Activated CD8-positive, alpha-beta memory T cell treated with anti-CD3 and anti-CD28 coated beads, Interleukin-2, amount 50 U/mL, for 24 hours (primary cell): ENCODE data around the gene CD9.
"Not testable (repeated sequence)": the region's sequence is repeated elsewhere in the genome, so short reads cannot be mapped to it uniquely, and the experiment has no call there.

Source experiments
- DNase-seq: peaks from one replicate; pipeline ENCODE4 v3.0.0-alpha.2; 2020; ENCODE audit errors: extremely low read depth

The CD9 gene

GRCh38 chr12:6200256-6201212 is at the start of gene CD9:
CD9 (plus strand) TSS chr12:6200400; CDS start chr12:6200500, 100 bp downstream.
- DNase-seq, result no peak

GRCh38 chr12:6154730-6155459 is 45.3 kb upstream of the CD9 start:
- no peak for DNase-seq

GRCh38 chr12:6157482-6157881 is 42.7 kb upstream of the CD9 start:
- DNase-seq, result no peak

GRCh38 chr12:6158255-6158654 is 41.9 kb upstream of the CD9 start:
- DNase-seq, result no peak

GRCh38 chr12:6158749-6159148 is 41.5 kb upstream of the CD9 start:
- DNase-seq, result no peak

- not testable (repeated sequence) for DNase-seq
These were observed 40.8 kb upstream of the CD9 start for GRCh38 chr12:6159166-6160011.

GRCh38 chr12:6160049-6160649 is 40.1 kb upstream of the CD9 start:
- not testable (repeated sequence) for DNase-seq

GRCh38 chr12:6161124-6161882 is 38.9 kb upstream of the CD9 start:
- no peak for DNase-seq

GRCh38 chr12:6163416-6164060 is 36.7 kb upstream of the CD9 start:
- DNase-seq, result no peak

GRCh38 chr12:6165395-6165794 is 34.8 kb upstream of the CD9 start:
- DNase-seq, result no peak

GRCh38 chr12:6166808-6167207 is 33.4 kb upstream of the CD9 start:
- DNase-seq, result no peak

GRCh38 chr12:6167327-6168280 is 32.6 kb upstream of the CD9 start:
- peak; percentile 59 for DNase-seq

- DNase-seq, result no peak
These were observed 28.7 kb upstream of the CD9 start for GRCh38 chr12:6171409-6172015.

- no peak for DNase-seq
These were observed 28.1 kb upstream of the CD9 start for GRCh38 chr12:6172086-6172485.

GRCh38 chr12:6172862-6173261 is 27.3 kb upstream of the CD9 start:
- DNase-seq, result no peak

- DNase-seq, result no peak
These were observed 22.4 kb upstream of the CD9 start for GRCh38 chr12:6177642-6178358.

- DNase-seq, result no peak
These were observed 21.0 kb upstream of the CD9 start for GRCh38 chr12:6178981-6179761.
